T1000 (cell line): ENCODE data around the gene LHX4.

ENCODE experiments used
- DNase-seq: peaks from one replicate; lab custom pipeline; 2025; ENCODE audit warnings: mixed read lengths; lab: John Stamatoyannopoulos, UW

The LHX4 gene

DNA sequence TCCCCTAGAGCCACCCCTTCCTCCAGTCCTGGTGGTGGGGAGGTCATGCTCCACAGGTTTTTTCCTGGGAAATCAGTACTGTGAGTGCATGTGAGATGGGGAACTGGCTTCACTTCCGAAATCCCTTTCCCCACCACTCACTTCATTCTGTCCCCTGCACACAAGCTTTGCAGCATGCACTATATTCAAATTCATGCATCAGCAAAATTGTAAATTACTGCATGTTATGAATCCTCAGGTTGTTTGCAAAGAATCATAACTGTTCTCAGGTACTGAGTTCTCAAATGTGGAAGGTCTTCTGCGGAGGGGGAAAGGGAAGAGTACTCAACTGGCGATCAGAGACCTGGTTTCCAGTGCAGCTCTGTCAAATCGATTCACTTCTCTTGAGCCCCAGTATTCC is 42.3 kb downstream of the LHX4 start:
- no peak for DNase-seq

- DNase-seq: no peak
Observed at GRCh38 chr1:180273066-180273465, 43.0 kb downstream of the LHX4 start.

DNA sequence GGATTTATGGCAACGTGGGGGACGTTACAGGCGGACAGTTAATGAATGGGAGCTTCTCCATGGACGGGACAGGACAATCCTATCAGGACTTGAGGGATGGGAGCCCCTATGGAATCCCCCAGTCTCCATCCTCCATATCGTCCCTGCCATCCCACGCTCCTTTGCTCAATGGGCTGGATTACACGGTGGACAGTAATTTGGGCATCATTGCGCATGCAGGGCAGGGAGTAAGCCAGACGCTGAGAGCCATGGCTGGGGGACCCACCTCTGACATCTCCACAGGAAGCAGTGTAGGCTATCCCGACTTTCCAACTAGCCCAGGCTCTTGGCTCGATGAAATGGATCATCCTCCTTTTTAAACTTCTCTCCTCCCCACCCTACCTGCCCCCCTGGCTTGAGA is 44.2 kb downstream of the LHX4 start:
- no peak for DNase-seq

DNA sequence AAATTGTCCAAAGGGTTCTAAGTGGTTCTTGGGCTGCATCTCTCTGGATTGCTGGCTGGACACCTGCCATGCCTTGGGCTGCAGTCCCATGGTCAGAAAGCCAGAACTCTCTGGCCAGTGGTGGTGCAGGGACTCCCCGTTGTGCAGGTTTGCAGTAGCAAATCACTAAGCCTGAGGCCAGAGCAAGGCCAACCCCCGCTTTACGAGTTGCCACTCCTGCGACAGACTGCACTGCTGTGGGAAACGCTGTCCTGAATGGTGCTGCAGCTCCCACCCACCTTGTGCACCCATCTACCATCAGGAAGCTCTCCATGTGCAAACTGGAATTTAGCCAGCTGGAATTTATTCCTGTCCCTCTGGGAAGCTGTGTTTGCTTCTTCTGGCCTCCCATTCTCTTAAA is 45.7 kb downstream of the LHX4 start:
- no peak for DNase-seq

DNA sequence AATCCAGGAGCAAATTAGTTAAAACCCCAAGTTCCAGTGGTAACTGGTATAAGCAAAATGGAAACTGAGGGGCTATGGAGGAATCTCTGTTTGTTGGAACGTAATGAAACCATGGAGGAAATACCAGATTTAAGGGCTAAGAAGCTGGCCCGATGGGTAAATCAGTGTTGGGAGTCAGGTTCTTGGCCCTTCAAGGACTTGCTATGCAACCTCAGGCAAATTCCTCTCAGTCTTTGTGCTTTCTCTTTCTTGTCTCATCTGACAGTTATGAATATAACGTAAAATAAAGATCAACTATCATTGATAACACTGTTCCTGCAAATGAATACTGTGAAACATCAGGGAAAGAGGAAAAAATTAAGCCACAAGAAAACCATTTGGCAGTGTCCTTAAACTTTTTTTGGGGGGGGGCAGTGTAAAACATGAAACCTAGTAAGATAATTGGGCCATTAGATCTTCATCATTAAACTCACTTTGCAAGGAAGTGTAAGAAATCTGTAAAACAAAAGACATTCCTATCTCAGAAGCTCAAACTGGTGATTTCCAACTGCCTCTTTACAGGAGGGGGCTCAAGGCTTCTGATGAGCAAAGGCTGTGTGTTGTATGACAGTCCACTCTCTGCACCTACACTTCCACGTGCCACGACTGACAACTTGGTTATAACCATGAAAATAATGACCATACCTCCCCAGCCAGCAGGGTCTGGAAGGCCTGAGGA is 47.6 kb downstream of the LHX4 start:
- DNase-seq: no peak

- DNase-seq: no peak
Observed at GRCh38 chr1:180278194-180278515, 48.1 kb downstream of the LHX4 start.

DNA sequence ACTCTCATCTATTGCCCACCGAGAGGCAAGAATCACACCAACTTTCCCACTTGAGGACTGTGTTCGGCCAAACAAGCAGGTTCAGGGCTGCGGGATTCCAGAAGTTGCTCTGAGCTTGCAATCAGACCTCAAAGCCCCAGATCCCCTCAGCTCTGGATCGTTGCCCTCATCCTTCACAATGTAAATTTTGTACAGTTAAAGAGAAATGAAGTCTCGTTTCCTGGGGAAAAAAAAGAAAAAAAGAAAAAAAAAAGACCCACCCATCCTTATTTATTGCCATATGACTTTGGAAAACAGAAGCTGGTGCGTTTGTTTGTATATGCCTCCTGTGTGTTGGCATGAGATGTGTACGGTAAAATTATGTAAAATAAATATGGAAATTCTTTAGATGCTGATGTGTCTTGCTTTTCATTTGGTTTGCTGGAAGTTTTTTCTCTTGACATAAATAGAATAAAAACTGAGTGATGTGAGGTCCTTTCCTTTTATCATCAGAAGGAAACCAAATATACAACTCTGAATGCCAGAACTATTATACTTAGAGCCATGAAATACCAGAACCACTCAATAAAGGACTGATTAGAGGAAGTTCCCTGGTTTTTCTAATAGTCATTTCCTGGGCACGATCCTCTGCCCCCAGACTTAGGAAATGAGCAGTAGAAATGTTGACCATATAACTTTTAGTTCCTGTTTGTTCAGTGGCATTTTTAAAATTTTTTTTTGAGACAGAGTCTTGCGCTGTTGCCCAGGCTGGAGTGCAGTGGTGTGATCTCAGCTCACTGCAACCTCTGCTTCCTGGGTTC is 48.7 kb downstream of the LHX4 start:
- DNase-seq: no peak

DNA sequence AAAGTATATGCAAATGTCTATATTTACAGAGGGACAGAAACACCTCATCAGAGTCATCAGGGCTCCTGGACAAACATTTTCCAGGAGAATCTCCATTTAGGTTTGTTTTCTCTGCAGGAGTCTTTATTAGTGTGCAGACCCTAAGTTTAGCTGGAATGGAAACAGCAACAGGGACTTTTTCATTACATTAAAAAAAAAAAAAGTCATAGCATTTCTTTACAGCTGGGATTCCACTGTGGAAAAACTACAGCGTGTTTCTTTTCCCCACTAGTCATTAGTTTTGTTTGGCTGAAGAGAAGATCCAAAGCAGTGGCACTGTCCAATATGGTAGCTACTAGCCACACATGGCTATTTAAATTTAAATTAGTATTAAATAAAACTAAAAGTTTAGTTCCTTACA is 49.6 kb downstream of the LHX4 start:
- DNase-seq: no peak

- no peak for DNase-seq
Observed at GRCh38 chr1:180280617-180281016, 50.6 kb downstream of the LHX4 start.

GRCh38 chr1:180281490-180281889 is 51.4 kb downstream of the LHX4 start:
- DNase-seq: no peak

DNA sequence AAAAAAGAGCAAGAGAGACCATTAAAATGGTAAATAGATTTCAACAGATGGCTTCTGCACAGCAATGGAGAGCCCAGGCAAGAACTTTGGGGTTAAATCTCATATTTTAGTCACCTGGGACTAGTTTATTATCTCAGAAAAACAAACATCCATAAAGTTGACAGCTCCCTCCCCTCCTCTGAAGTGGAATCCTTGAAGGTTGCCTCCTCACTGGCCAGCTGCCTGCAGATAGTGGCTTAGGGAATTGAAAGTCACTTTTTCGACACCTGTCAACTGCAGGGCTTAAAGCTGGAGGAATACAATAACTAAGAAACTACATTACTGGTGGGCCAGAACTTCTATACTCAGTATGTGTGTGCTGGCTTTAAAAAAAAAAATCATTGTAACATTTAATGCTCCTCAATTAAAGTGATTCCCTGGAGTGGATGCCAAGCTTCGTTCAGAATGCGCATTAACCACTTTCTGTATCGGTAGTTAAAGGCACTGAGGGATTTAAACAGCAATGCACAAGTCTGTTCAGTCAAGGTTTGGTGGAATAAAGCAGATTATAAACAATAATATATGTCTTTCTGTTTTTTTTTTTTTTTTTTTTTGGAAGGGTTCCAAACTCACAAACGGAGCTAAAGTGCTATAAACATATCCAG is 52.5 kb downstream of the LHX4 start:
- DNase-seq: no peak

DNA sequence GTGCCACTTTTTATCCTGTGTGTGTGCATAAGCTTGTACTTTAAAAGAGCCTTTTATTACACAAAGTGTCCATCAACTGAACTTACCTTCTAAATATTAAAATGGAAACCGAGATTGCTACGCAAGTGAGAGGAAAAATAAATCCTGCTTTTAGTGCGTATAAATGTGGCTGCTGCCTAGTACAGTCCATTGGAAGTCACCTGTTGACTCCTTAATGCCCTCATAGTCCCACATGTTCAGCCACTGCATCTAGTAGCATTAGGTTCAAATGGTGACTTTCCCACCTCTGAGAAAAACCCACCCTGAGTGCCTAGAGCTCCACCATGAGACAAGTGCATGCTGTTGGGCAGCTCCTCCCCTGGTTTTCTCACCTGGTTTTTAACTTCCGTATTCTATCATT is 53.0 kb downstream of the LHX4 start:
- no peak for DNase-seq

DNA sequence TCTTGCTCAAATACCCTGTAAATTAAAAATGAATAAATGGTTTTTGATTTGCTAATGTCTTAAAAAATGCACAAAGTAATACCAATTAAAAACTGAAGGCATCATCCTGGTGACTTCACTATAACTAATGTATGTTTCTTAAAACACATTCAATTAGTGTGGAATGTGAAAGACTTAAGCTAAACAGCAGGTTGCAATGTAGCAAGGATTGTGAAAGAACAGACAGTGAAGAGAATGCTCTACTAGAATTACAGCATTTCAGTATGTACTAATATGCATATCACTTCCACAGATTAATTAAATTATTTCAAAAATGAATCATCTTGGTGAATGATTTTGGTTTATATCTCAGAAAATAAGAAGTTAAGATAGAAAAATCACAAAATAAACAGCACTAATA is 56.4 kb downstream of the LHX4 start:
- no peak for DNase-seq

- no peak for DNase-seq
Observed at GRCh38 chr1:180287988-180288705, 58.1 kb downstream of the LHX4 start.

DNA sequence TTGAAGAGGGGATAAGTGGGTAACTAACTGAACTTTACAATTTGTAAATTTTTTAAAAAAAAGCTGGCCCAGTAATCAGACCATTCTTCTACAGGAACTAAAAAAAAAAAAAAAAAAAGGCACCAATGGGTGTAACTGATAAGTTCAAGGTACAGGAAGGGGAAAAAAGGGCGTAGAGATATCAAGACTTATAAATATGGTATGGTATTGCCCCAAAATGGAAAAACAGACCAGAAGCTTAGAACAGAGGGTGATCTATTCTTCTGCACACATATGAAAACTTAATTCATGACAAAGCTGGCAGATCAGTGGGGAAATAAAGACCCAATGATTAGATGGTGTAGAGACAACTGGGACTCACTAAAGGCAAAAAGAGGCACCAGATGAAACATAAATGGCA is 58.9 kb downstream of the LHX4 start:
- no peak for DNase-seq

DNA sequence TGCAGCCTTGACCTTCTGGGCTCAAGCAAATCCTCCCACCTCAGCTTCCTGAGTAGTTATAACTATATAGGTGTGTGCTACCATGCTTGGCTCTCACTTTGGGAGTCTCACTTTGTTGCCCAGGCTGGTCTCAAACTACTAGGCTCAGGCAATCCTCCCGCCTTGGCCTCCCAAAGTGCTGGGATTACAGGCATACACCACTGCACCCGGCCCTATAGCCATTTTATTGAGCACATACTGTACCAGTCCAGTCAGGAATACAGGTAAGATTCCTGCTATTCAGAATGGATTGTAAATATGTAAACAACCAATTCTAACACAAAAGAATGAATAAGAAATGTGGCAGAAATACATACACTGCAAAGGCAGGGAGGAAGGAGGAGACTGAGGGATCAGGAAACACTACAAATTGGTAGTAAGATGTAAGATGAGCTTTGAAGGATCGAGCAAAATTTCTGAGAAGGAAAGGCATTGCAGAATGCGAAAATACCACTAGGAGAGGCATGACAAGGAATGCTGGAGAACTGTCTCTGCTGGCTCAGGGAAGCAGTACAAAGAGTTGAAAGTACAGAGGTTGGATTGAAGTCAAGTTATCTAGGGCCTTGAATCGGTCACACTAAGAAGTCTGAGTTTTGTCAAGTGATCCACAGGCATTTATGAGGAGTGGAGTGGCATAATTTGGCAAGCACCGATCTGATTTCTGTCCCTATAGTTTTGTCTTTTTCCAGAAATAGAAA is 60.4 kb downstream of the LHX4 start:
- DNase-seq: no peak

DNA sequence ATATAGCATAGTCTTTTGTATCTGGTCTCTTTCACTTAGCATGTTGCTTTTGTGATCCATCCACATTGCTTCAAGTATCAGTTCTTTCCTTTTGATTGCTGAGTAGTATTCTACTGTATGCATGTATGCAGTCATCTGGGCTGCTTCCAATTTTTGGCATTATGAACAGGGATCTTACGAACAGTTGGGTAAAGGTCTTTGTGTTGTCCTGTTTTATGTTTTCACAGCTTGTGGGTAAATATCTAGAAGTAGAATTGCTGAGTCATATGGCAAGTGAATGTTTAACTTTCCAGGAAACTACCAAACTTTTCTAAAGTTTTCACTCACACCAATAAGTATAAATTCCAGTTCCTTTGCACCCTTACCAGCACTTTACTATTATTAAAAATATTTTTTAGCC is 60.9 kb downstream of the LHX4 start:
- DNase-seq: no peak

GRCh38 chr1:180294711-180295110 is 64.6 kb downstream of the LHX4 start:
- no peak for DNase-seq

DNA sequence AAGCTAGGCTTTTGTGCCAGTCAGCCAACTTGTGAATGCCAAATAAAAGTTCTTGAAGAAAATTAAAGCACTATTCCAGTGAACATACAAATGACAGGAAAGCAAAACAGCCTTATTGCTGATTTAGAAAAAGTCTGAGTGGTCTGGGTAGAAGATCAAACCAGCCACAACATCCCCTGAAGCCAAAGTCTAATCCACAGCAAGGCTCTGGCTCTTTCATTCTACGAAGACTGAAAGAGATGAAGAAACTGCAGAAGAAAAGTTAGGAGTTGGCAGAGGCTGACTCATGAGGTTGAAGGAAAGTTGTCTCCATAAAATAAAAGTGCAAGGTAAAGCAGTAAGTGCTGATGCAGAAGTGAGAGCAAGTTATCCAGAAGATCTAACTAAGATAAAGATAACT is 65.9 kb downstream of the LHX4 start:
- DNase-seq: no peak

GRCh38 chr1:180299479-180300221 is 69.6 kb downstream of the LHX4 start:
- DNase-seq: no peak

GRCh38 chr1:180301135-180301742 is 71.2 kb downstream of the LHX4 start:
- no peak for DNase-seq
